ENCODE data around the gene PCDH9. TPM values are rescaled to one million over a fixed set of nuclear protein-coding genes. Genes with fewer than 3 reads are reported as not detected.

The PCDH9 gene
- total and polyA plus RNA-seq, 2 of the 4 experiments (the other 2 are of a cell fraction), result 2.2 to 10.2 TPM

GRCh38 chr13:67151652-67152051 lies 78.5 kb downstream of the PCDH9 start:
- no peaks in the 10 kb centered on the region for H3K27me3 ChIP-seq (ENCODE audit: control insufficient read depth, insufficient read depth, low read length)
- no peaks in the 10 kb centered on the region for H4K20me1 ChIP-seq (ENCODE audit: insufficient read depth, low read length)
- no peak overlapping the region for H3K4me3 ChIP-seq (ENCODE audit: insufficient read depth, low read depth, low read length)
- ATAC-seq (ENCODE audit: low read depth) (no peak), DNase-seq (no peak)
- peaks cover 6% of the 10 kb centered on the region for H3K4me1 ChIP-seq (ENCODE audit: control insufficient read depth, insufficient read depth, low read length)
- no peak overlapping the region for H4K5ac ChIP-seq (ENCODE audit: low read depth, low read length)
- CTCF ChIA-PET, result no interaction called here
- no peak overlapping the region for H2BK120ac ChIP-seq (ENCODE audit: low read depth, low read length)
- H2AFZ ChIP-seq (replicated peaks; ENCODE audit: low read length, poor library complexity), result no peak overlapping the region
- H3K23ac ChIP-seq (ENCODE audit: low read depth, low read length), result no peak overlapping the region
- intact Hi-C loops (cut with micrococcal nuclease), result no loop called here
- H3K27ac ChIP-seq (ENCODE audit: insufficient read depth, low read length), result no peak overlapping the region
- TF ChIP-seq USF2 (IDR thresholded peaks at IDR 0.05; ENCODE audit: low read depth, low read length), result no peak
- no peak for TF ChIP-seq CEBPB (IDR thresholded peaks at IDR 0.05; ENCODE audit: low read depth, low read length)
- TF ChIP-seq RFX5 (IDR thresholded peaks at IDR 0.05; ENCODE audit: low read depth, low read length), result no peak
- TF ChIP-seq CTCF (conservative IDR thresholded peaks at IDR 0.05; ENCODE audit: low read depth, low read length), result no peak
- TF ChIP-seq CHD1 (IDR thresholded peaks at IDR 0.05; ENCODE audit: low read depth, low read length), result no peak
- TF ChIP-seq RAD21 (IDR thresholded peaks at IDR 0.05; ENCODE audit: low read length), result no peak
- H2AK9ac ChIP-seq (replicated peaks; ENCODE audit: low read depth, low read length, poor library complexity), result no peak overlapping the region
- H2AK5ac ChIP-seq (ENCODE audit: low read depth, low read length), result no peak overlapping the region
- H3K9me3 ChIP-seq (ENCODE audit: control insufficient read depth, insufficient read depth, low read length), result no peaks in the 10 kb centered on the region
- H3K79me1 ChIP-seq (ENCODE audit: low read depth in 1 of 2, low read length in 2 of 2), result no peaks in the 10 kb centered on the region
- H3K18ac ChIP-seq (ENCODE audit: low read depth, low read length), result no peak overlapping the region
- H4K8ac ChIP-seq (ENCODE audit: low read depth in 2 of 2, low read length in 2 of 2), result no peak overlapping the region
- H3K9ac ChIP-seq (ENCODE audit: low read depth, low read length), result no peak overlapping the region
- no peak overlapping the region for H2BK5ac ChIP-seq (ENCODE audit: low read depth, low read length, poor library complexity, severe bottlenecking)
- H3K14ac ChIP-seq (replicated peaks; ENCODE audit: low read depth, low read length), result no peak overlapping the region
- BruUV-seq (replicated peaks), result no TSS peak
- no peak overlapping the region for H2BK15ac ChIP-seq (ENCODE audit: low read depth, low read length)
- no peaks in the 10 kb centered on the region for H3K9me1 ChIP-seq (ENCODE audit: insufficient read depth, low read length)
- POLR2A ChIA-PET (ENCODE audit: unreplicated experiment), result no interaction called here
- no peak overlapping the region for H3K56ac ChIP-seq (ENCODE audit: extremely low read depth, insufficient read depth, low read length)
- no peak overlapping the region for H3K4me2 ChIP-seq (ENCODE audit: low read depth, low read length)
- dilution Hi-C loops (cut with HindIII; ENCODE audit: low sequenced_read_pairs, unreplicated experiment), result no loop called here
- in situ Hi-C loops (cut with MboI; ENCODE audit: low sequenced_read_pairs), result no loop called here
- H2BK20ac ChIP-seq (ENCODE audit: low read depth, low read length), result no peak overlapping the region
- no peak overlapping the region for H3K4ac ChIP-seq (ENCODE audit: low read depth, low read length)
- no peak overlapping the region for H4K91ac ChIP-seq (ENCODE audit: insufficient read depth, low read depth, low read length)
- H3K36me3 ChIP-seq (ENCODE audit: control insufficient read depth, insufficient read depth, low read length), result no peaks in the 10 kb centered on the region

Measured in IMR-90 (cell line).